Stomach (tissue), 9 donors: ENCODE data around the gene ZNF385C. TPM values are rescaled to one million over a fixed set of nuclear protein-coding genes. Genes with fewer than 3 reads are reported as not detected.

Source experiments
- DNase-seq, 2 donors: peaks; one replicate each; pipeline versions ENCODE4 v3.0.0 to v3.0.0-alpha.2; 2013 to 2019
- H3K27ac ChIP-seq, 5 donors: fragments of 200-600 bp in 4 of 5; sonication (generic) in 4 of 5; one replicate each; pipeline ENCODE4 v1.5.1; 2013 to 2019; ENCODE audit warnings: mild to moderate bottlenecking in 1 of 5, moderate library complexity in 1 of 5
- H3K27me3 ChIP-seq, 3 donors: fragments of 200-600 bp; sonication (generic); one replicate each; pipeline ENCODE4 v1.5.1; 2017 to 2019; ENCODE audit warnings: mixed run types in 1 of 3
- H3K36me3 ChIP-seq, 4 donors: fragments of 200-600 bp; sonication (generic); 1 replicate in 3 of 4; 2 replicates in 1 of 4; pipeline ENCODE4 v1.5.1; 2016 to 2019
- H3K4me1 ChIP-seq, 4 donors: fragments of 200-600 bp; sonication (generic); one replicate each; pipeline ENCODE4 v1.5.1; 2016 to 2019
- H3K4me3 ChIP-seq, 4 donors: fragments of 200-600 bp; sonication (generic) in 3 of 4; one replicate each; pipeline ENCODE4 v1.5.1; 2016 to 2019; ENCODE audit warnings: mild to moderate bottlenecking in 1 of 4
- H3K9me3 ChIP-seq, 4 donors: fragments of 200-600 bp; sonication (generic); one replicate each; pipeline ENCODE4 v1.5.1; 2016 to 2019
- CTCF ChIP-seq, 7 experiments: fragments of 450-650 bp in 4 of 7; fragments of 200-600 bp in 3 of 7; sonication (generic) in 3 of 7; IDR thresholded peaks; one replicate each; pipeline ENCODE4 v1.5.1; 2016 to 2019; ENCODE audit warnings: antibody characterized with exemption in 7 of 7, control low read depth in 2 of 7, mild to moderate bottlenecking in 1 of 7
- EP300 ChIP-seq: sonication (generic); formaldehyde crosslinking; IDR thresholded peaks from one replicate; pipeline ENCODE4 v1.6.1; 2017; ENCODE audit warnings: antibody characterized with exemption
- POLR2A ChIP-seq, 4 donors: fragments of 450-650 bp; IDR thresholded peaks; one replicate each; pipeline ENCODE4 v1.6.1; 2016; ENCODE audit warnings: antibody characterized with exemption in 4 of 4, control low read depth in 2 of 4, mild to moderate bottlenecking in 1 of 4, moderate library complexity in 1 of 4
- POLR2AphosphoS5 ChIP-seq, 3 donors: sonication (generic); formaldehyde crosslinking; IDR thresholded peaks; one replicate each; pipeline ENCODE4 v1.6.1; 2016; ENCODE audit warnings: antibody characterized with exemption in 3 of 3
- WGBS, 5 donors: extraction: QIAGEN DNeasy Blood & Tissue Kit in 3 of 5; methylation state at CpG; one replicate each; pipeline versions ENCODE4 v1.1.5 to v1.1.7; 2013 to 2018; 5-methylcytosine and 5-hydroxymethylcytosine counted together
- intact Hi-C: fragments of 100-400 bp; cut with DNase I; formaldehyde crosslinking; loops from one replicate; pipeline ENCODE4 v1.15.1; 2023; ENCODE audit warnings: low total_unique reads
- polyA plus RNA-seq, 3 donors: library from polyadenylated mRNA; stranded (reverse); fragments of 200-250 nt; gene quantifications; one replicate each; pipeline ENCODE4 v1.2.3, GENCODE V29; 2013
- total RNA-seq, 5 donors: library from RNA; depleted of rRNA; stranded (reverse); fragments of >200 nt; gene quantifications; one replicate each; pipeline versions ENCODE4 v1.1.0 to v1.2.3, GENCODE V29; 2014 to 2016
- donor health status: healthy with polysubstance abuse.
- donor health status: Bipolar disorder and iron deficiency.
- donor health status: healthy.

Gene ZNF385C
- total and polyA plus RNA-seq, 8 donors, result 0.31 to 1.4 (median 0.70) TPM; not detected in 4

DNA sequence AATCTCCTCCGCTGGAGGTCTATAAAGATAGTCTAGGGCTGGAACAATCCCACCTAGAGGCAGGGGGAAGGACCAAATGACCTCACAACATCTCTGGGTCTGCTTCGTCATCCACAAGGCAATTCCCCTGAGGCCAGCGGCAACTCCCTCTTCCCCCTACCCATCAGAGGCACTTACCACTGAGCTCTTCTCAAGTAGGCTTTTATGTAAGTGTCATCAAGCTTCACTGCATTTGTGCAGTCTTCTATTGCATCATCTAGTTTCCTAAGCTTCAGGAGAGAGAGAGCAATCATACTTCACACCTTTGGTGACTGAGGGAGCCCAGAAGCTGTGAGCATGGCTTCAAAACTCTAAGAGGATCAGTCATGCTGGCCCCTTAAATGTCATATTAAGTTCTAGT lies 110.6 kb downstream of the ZNF385C start:
- peaks cover 67 to 100% (median 98%) of the 10 kb centered on the region in 4 donors for H3K36me3 ChIP-seq

GRCh38 chr17:41986634-41987033 lies 111.6 kb downstream of the ZNF385C start:
- no peak for DNase-seq
- Histone ChIP-seq H3K27ac (no peak overlapping the region), H3K27me3 (no peaks in the 10 kb centered on the region), H3K4me1 (peaks cover 0 to 24% (median 6%) of the 10 kb centered on the region in 4 donors), H3K4me3 (no peak overlapping the region), H3K36me3 (peaks cover 69 to 100% (median 98%) of the 10 kb centered on the region in 4 donors), H3K9me3 (no peaks in the 10 kb centered on the region)
- WGBS, 5 donors, result 81 to 95% (median 86%) methylated on average over 1 of the region's 1 CpG
- TF ChIP-seq POLR2A (IDR thresholded peaks at IDR 0.05), result no peak
- no peak for TF ChIP-seq POLR2AphosphoS5 (IDR thresholded peaks at IDR 0.05)
- no peak for TF ChIP-seq EP300
- no peak for TF ChIP-seq CTCF (IDR thresholded peaks at IDR 0.05)
- intact Hi-C loops, result no loop called here

More for the DNA sequence above, 110.6 kb downstream of the ZNF385C start:
- Histone ChIP-seq H3K4me3 (no peak overlapping the region), H3K4me1 (peaks cover 0 to 17% (median 6%) of the 10 kb centered on the region in 4 donors), H3K27ac (no peak overlapping the region), H3K27me3 (no peaks in the 10 kb centered on the region), H3K9me3 (no peaks in the 10 kb centered on the region)
- DNase-seq, result no peak
- intact Hi-C loops, result no loop called here
- TF ChIP-seq POLR2A (IDR thresholded peaks at IDR 0.05) (no peak), CTCF (IDR thresholded peaks at IDR 0.05) (no peak), POLR2AphosphoS5 (IDR thresholded peaks at IDR 0.05) (no peak), EP300 (no peak)
- WGBS, 5 donors, result 74 to 90% (median 86%) methylated on average over 3 of the region's 3 CpGs

GRCh38 chr17:41985919-41986318 lies 112.4 kb downstream of the ZNF385C start:
- H3K27me3 ChIP-seq, result no peaks in the 10 kb centered on the region
- intact Hi-C loops, result no loop called here
- H3K4me1 ChIP-seq, result peaks cover 0 to 24% (median 6%) of the 10 kb centered on the region in 4 donors
- no peak for DNase-seq
- no peak overlapping the region for H3K27ac ChIP-seq
- no peak overlapping the region for H3K4me3 ChIP-seq
- H3K9me3 ChIP-seq, result no peaks in the 10 kb centered on the region
- H3K36me3 ChIP-seq, result peaks cover 75 to 100% (median 98%) of the 10 kb centered on the region in 4 donors
- no peak for TF ChIP-seq CTCF (IDR thresholded peaks at IDR 0.05)
- 91 to 96% (median 93%) methylated on average over 8 of the region's 8 CpGs for WGBS, 5 donors

DNA sequence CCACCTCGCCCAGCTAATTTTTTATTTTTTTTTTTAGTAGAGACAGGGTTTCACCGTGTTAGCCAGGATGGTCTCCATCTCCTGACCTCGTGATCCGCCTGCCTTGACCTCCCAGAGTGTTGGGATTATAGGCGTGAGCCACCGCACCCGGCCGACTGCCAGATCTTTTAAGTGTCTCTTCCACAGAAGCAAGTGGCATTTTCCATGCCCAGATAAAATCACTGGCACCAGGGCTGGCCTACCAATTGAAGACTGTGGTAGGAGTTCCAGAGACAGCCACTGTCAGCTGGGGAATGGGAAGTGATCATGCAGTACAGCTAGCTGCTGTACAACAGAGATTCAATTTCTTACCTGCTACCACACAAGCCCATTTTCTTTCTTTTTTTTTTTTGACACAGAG lies 113.8 kb downstream of the ZNF385C start:
- intact Hi-C loops, result no loop called here
- Histone ChIP-seq H3K36me3 (peaks cover 73 to 100% (median 98%) of the 10 kb centered on the region in 4 donors), H3K9me3 (no peaks in the 10 kb centered on the region), H3K27ac (no peak overlapping the region), H3K27me3 (no peaks in the 10 kb centered on the region), H3K4me1 (peaks cover 0 to 11% (median 2%) of the 10 kb centered on the region in 4 donors), H3K4me3 (no peak overlapping the region)
- no peak for DNase-seq
- TF ChIP-seq EP300, result no peak
- WGBS, 5 donors, result 85 to 97% (median 96%) methylated on average over 8 of the region's 8 CpGs

GRCh38 chr17:41982026-41982760 lies 116.1 kb downstream of the ZNF385C start:
- peak overlapping the region in 1 of 5 donors; percentile 31 for H3K27ac ChIP-seq
- peaks cover 65 to 100% (median 98%) of the 10 kb centered on the region in 4 donors for H3K36me3 ChIP-seq
- intact Hi-C loops, result no loop called here
- DNase-seq, result no peak
- H3K4me1 ChIP-seq, result peaks cover 0 to 19% (median 11%) of the 10 kb centered on the region in 4 donors
- H3K27me3 ChIP-seq, result no peaks in the 10 kb centered on the region
- H3K4me3 ChIP-seq, result no peak overlapping the region
- TF ChIP-seq EP300, result no peak
- TF ChIP-seq POLR2A (IDR thresholded peaks at IDR 0.05), result no peak
- TF ChIP-seq POLR2AphosphoS5 (IDR thresholded peaks at IDR 0.05), result no peak
- TF ChIP-seq CTCF (IDR thresholded peaks at IDR 0.05), result no peak
- WGBS, 5 donors, result 73 to 82% (median 77%) methylated on average over 14 of the region's 14 CpGs
- H3K9me3 ChIP-seq, result no peaks in the 10 kb centered on the region
